ENCODE data around the gene GOLIM4. TPM values are rescaled to one million over a fixed set of nuclear protein-coding genes. Genes with fewer than 3 reads are reported as not detected.

Gene GOLIM4
- polyA plus RNA-seq, 1 of the 3 experiments (the other 2 are of a cell fraction): 42.3 TPM

DNA sequence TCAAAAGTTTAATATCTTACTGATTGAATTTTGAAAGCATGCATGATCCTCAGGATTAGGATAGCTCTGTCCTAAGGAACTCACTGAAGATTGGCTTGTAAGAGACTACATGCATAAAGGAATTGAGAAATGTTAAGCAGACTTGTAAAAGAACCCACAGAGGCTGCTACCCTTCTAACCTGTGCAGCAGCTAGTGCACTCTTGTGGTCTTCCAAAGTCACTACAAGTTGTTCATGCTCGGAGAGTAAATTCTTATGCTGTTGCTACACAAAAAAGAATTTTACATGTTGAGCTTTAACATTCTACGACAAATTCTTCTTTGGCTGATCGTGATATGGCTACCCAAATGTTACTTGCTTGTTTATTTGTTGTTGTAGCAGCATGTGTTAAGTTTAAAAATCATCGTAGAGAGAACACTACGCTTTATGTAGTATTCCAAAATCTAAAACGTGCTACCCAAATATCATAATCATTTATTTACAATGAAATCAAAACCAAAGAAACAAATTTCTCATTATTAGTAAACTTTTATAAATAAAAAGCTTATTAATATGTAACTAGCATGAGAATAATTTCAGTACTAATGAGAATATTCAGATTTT, 55.0 kb downstream of the GOLIM4 start (continued):
- TF ChIP-seq, protein P1, sequence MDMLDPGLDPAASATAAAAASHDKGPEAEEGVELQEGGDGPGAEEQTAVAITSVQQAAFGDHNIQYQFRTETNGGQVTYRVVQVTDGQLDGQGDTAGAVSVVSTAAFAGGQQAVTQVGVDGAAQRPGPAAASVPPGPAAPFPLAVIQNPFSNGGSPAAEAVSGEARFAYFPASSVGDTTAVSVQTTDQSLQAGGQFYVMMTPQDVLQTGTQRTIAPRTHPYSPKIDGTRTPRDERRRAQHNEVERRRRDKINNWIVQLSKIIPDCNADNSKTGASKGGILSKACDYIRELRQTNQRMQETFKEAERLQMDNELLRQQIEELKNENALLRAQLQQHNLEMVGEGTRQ (IDR thresholded peaks at IDR 0.05; ENCODE audit: borderline replicate concordance, low read depth, low read length): no peak
- TF ChIP-seq ELF1 (IDR thresholded peaks at IDR 0.05) (no peak), TEAD4 (IDR thresholded peaks at IDR 0.05; ENCODE audit: borderline replicate concordance, insufficient read depth) (no peak), GATA2 (CRISPR knock-in tag; IDR thresholded peaks at IDR 0.05) (no peak), FOSL2 (IDR thresholded peaks at IDR 0.05; ENCODE audit: borderline replicate concordance, low read depth) (no peak)
- TF ChIP-seq, protein P2, sequence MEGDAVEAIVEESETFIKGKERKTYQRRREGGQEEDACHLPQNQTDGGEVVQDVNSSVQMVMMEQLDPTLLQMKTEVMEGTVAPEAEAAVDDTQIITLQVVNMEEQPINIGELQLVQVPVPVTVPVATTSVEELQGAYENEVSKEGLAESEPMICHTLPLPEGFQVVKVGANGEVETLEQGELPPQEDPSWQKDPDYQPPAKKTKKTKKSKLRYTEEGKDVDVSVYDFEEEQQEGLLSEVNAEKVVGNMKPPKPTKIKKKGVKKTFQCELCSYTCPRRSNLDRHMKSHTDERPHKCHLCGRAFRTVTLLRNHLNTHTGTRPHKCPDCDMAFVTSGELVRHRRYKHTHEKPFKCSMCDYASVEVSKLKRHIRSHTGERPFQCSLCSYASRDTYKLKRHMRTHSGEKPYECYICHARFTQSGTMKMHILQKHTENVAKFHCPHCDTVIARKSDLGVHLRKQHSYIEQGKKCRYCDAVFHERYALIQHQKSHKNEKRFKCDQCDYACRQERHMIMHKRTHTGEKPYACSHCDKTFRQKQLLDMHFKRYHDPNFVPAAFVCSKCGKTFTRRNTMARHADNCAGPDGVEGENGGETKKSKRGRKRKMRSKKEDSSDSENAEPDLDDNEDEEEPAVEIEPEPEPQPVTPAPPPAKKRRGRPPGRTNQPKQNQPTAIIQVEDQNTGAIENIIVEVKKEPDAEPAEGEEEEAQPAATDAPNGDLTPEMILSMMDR (IDR thresholded peaks at IDR 0.05): peak; percentile 75

DNA sequence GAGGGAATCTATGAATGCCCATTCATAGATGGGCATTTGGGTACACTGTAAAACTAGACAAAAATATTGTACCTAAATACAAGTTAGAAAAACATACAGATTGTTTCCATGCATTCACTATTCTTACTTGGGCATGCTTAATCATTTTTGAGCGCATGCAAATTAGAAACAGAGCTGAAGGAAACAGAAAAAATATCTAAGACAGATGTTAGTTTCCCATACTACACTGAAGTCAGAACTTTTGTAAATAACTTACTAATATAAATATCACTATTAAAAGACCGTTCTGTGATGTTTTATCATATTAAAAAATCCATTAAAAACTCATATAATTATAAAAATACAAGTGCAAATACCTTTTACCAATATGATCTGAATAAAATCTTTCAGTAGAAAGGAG, 58.7 kb downstream of the GOLIM4 start:
- H3K9me3 ChIP-seq: no peaks in the 10 kb centered on the region
- peaks cover 21% of the 10 kb centered on the region for H3F3A ChIP-seq (replicated peaks; ENCODE audit: insufficient read depth)
- no peaks in the 10 kb centered on the region; the same call in 1 of the 2 replicates for H4K20me1 ChIP-seq (ENCODE audit: insufficient read depth)
- TF ChIP-seq, protein P2 (IDR thresholded peaks at IDR 0.05): no peak
- TF ChIP-seq TCF12 (IDR thresholded peaks at IDR 0.05): peak; percentile 50; the same call in 1 of the 2 replicates
- no peaks in the 10 kb centered on the region for H3K27me3 ChIP-seq (ENCODE audit: insufficient read depth)
- 67% methylated on average over 2 of the region's 2 CpGs for WGBS (ENCODE audit: low lambda C conversion rate)
- POLR2A ChIA-PET: no interaction called here
- H3K9me2 ChIP-seq: no peaks in the 10 kb centered on the region
- H3K4me2 ChIP-seq: no peak overlapping the region
- H3K9ac ChIP-seq: no peak overlapping the region
- DNase-seq: no peak
- H3K36me3 ChIP-seq (replicated peaks in 1 of 2; ENCODE audit: control insufficient read depth in 1 of 2, insufficient read depth in 2 of 2, low read length in 1 of 2): peaks cover 34 to 45% of the 10 kb centered on the region in 2 experiments
- H3K27ac ChIP-seq (ENCODE audit: low read depth in 2 of 2, low read length in 1 of 2): peak overlapping the region in 1 of 2 experiments; percentile 62; a peak in 3 of 4 replicates
- no peak overlapping the region for H3K4me3 ChIP-seq (ENCODE audit: low read depth in 2 of 2, low read length in 1 of 2)
- CTCF ChIA-PET: interaction anchor here (0.7 to 6.2 kb wide), 5 partner anchors 10 to 811 kb away, joined by 3 to 55 read pairs (median 5); no protein-coding TSS in a partner anchor
- no peak overlapping the region for H2AFZ ChIP-seq (ENCODE audit: low read depth)
- H3K4me1 ChIP-seq (ENCODE audit: control insufficient read depth in 1 of 2, insufficient read depth in 2 of 2, low read depth in 1 of 2, low read length in 1 of 2): peaks cover 3 to 13% of the 10 kb centered on the region in 2 experiments; a peak in 2 of 4 replicates
- H3K79me2 ChIP-seq (ENCODE audit: insufficient read depth): peaks cover 7% of the 10 kb centered on the region

DNA sequence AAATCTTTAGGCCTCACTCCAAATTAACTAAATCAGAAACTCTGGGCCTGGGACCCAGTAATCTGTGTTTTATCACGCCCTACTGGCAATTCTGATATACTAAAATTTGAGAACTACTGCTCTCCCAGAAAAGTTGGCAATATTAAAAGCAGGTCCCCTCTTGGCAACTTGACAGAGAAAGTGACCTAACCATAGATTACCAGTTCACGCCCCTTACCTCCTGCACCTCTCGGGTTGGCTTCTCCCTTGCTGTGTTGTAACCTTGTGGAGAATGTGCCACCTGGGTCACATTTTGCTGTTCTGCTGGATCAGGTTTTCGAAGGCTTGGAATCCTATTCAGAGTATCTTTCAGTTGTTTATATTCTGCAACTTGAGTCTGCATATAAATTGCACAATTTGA, 59.1 kb downstream of the GOLIM4 start:
- TF ChIP-seq NRF1 (IDR thresholded peaks at IDR 0.05; ENCODE audit: low read depth, low read length): no peak
- TF ChIP-seq, protein P3, sequence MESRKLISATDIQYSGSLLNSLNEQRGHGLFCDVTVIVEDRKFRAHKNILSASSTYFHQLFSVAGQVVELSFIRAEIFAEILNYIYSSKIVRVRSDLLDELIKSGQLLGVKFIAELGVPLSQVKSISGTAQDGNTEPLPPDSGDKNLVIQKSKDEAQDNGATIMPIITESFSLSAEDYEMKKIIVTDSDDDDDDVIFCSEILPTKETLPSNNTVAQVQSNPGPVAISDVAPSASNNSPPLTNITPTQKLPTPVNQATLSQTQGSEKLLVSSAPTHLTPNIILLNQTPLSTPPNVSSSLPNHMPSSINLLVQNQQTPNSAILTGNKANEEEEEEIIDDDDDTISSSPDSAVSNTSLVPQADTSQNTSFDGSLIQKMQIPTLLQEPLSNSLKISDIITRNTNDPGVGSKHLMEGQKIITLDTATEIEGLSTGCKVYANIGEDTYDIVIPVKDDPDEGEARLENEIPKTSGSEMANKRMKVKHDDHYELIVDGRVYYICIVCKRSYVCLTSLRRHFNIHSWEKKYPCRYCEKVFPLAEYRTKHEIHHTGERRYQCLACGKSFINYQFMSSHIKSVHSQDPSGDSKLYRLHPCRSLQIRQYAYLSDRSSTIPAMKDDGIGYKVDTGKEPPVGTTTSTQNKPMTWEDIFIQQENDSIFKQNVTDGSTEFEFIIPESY (IDR thresholded peaks at IDR 0.05; ENCODE audit: borderline replicate concordance, low read depth): no peak
- TF ChIP-seq TCF12 (IDR thresholded peaks at IDR 0.05): no peak
- no peak for TF ChIP-seq MXI1 (IDR thresholded peaks at IDR 0.05; ENCODE audit: low read depth, low read length)
- no peak for TF ChIP-seq RAD21 (IDR thresholded peaks at IDR 0.05; ENCODE audit: low read length)
- H3K4me2 ChIP-seq: no peak overlapping the region
- CTCF ChIA-PET: interaction anchor here (0.6 to 6.2 kb wide), 3 partner anchors 10 to 129 kb away, joined by 3 to 55 read pairs (median 4); no protein-coding TSS in a partner anchor

More for the DNA sequence above, 59.1 kb downstream of the GOLIM4 start:
- Histone ChIP-seq H3K9ac (no peak overlapping the region), H3K79me2 (ENCODE audit: insufficient read depth) (peaks cover 7% of the 10 kb centered on the region), H3K9me2 (no peaks in the 10 kb centered on the region), H3K4me1 (ENCODE audit: control insufficient read depth in 1 of 2, insufficient read depth in 2 of 2, low read depth in 1 of 2, low read length in 1 of 2) (peaks cover 3 to 13% of the 10 kb centered on the region in 2 experiments; a peak in 2 of 4 replicates), H3K36me3 (replicated peaks in 1 of 2; ENCODE audit: control insufficient read depth in 1 of 2, insufficient read depth in 2 of 2, low read length in 1 of 2) (peaks cover 35 to 47% of the 10 kb centered on the region in 2 experiments), H3K9me3 (no peaks in the 10 kb centered on the region), H3K27ac (ENCODE audit: low read depth in 2 of 2, low read length in 1 of 2) (peak overlapping the region in 1 of 2 experiments; percentile 62; a peak in 3 of 4 replicates), H3K27me3 (ENCODE audit: insufficient read depth) (no peaks in the 10 kb centered on the region), H3K4me3 (ENCODE audit: low read depth in 2 of 2, low read length in 1 of 2) (no peak overlapping the region), H3F3A (replicated peaks; ENCODE audit: insufficient read depth) (peaks cover 21% of the 10 kb centered on the region), H4K20me1 (ENCODE audit: insufficient read depth) (no peaks in the 10 kb centered on the region; the same call in 1 of the 2 replicates), H2AFZ (ENCODE audit: low read depth) (no peak overlapping the region)
- no peak for DNase-seq
- POLR2A ChIA-PET: no interaction called here
- WGBS (ENCODE audit: low lambda C conversion rate): 95% methylated on average over 4 of the region's 4 CpGs
